A673 (cell line): ENCODE data around the gene RUBCNL. TPM values are rescaled to one million over a fixed set of nuclear protein-coding genes. Genes with fewer than 3 reads are reported as not detected.

ENCODE experiments used
- BruUV-seq: library from RNA; stranded (reverse); fragments of 400-500 nt; replicated peaks from 2 replicates; lab custom pipeline; 2021; lab: Mats Ljungman, UMichigan
- CTCF ChIA-PET: fragments of 300-600 bp; sonication (Branson Sonifier 250); formaldehyde crosslinking; loops from one replicate; lab custom pipeline; 2022; ENCODE audit warnings: antibody characterized with exemption; lab: Charles Lee
- POLR2A ChIA-PET: fragments of 300-600 bp; sonication (Branson Sonifier 250); formaldehyde crosslinking; loops from one replicate; lab custom pipeline; 2022; ENCODE audit warnings: antibody characterized with exemption; ENCODE audit not compliant: low non-redundant PET; lab: Charles Lee
- DNase-seq: peaks from one replicate; pipeline ENCODE4 v3.0.0-alpha.2; 2015; ENCODE audit warnings: low spot score
- H3K27ac ChIP-seq: fragments of 200-600 bp; sonication (generic); 2 replicates; pipeline ENCODE4 v1.5.1; 2016; ENCODE audit warnings: mixed run types, low read depth, mild to moderate bottlenecking, mixed read lengths, antibody characterized with exemption, low read length; ENCODE audit not compliant: poor library complexity, severe bottlenecking
- H3K27me3 ChIP-seq: fragments of 200-600 bp; sonication (generic); replicated peaks from 2 replicates; pipeline ENCODE4 v1.6.1; 2017; ENCODE audit warnings: mixed run types, low read depth, mild to moderate bottlenecking, mixed read lengths, antibody characterized with exemption, low read length; ENCODE audit not compliant: insufficient read depth, poor library complexity
- H3K36me3 ChIP-seq: fragments of 200-600 bp; sonication (generic); 2 replicates; pipeline ENCODE4 v1.6.1; 2016; ENCODE audit warnings: mixed run types, mild to moderate bottlenecking, mixed read lengths, antibody characterized with exemption, low read length; ENCODE audit not compliant: insufficient read depth, poor library complexity, severe bottlenecking
- H3K4me1 ChIP-seq: fragments of 200-600 bp; sonication (generic); 2 replicates; pipeline ENCODE4 v1.6.1; 2017; ENCODE audit warnings: mixed run types, mild to moderate bottlenecking, mixed read lengths, antibody characterized with exemption, low read length; ENCODE audit not compliant: insufficient read depth, poor library complexity, severe bottlenecking
- H3K4me3 ChIP-seq: fragments of 200-600 bp; sonication (generic); 2 replicates; pipeline ENCODE4 v1.5.1; 2016; ENCODE audit warnings: low read depth, mixed run types, mild to moderate bottlenecking, mixed read lengths, low read length; ENCODE audit not compliant: poor library complexity, severe bottlenecking
- H3K9me3 ChIP-seq: fragments of 200-600 bp; sonication (generic); 2 replicates; pipeline ENCODE4 v1.6.1; 2016; ENCODE audit warnings: mixed run types, low read depth, mild to moderate bottlenecking, mixed read lengths, antibody characterized with exemption, low read length; ENCODE audit not compliant: poor library complexity, severe bottlenecking
- EZH2 ChIP-seq: fragments of 200-600 bp; sonication (generic); IDR thresholded peaks from 2 replicates; pipeline ENCODE4 v1.6.1; 2017; ENCODE audit warnings: borderline replicate concordance, low read depth, mild to moderate bottlenecking, mixed read lengths, antibody characterized with exemption, low read length; ENCODE audit not compliant: poor library complexity, severe bottlenecking
- intact Hi-C: fragments of 100-400 bp; cut with micrococcal nuclease; formaldehyde crosslinking; loops from one replicate; pipeline ENCODE4 v1.10.0; 2022; ENCODE audit not compliant: unreplicated experiment
- total RNA-seq: library from RNA; stranded (reverse); gene quantifications from 2 replicates; pipeline ENCODE4 v1.2.3, GENCODE V29; 2021
- TF ChIP-seq, protein P1 (sequence below): fragments of 300-800, 200-600 bp; sonication (generic); conservative IDR thresholded peaks from 2 replicates; pipeline ENCODE4 v1.5.1; 2017; ENCODE audit warnings: low read depth, mild to moderate bottlenecking, antibody characterized with exemption, low read length, moderate library complexity, mixed read lengths

RUBCNL gene
- total RNA-seq, 1 experiment from 2014 or later: 126 TPM

DNA sequence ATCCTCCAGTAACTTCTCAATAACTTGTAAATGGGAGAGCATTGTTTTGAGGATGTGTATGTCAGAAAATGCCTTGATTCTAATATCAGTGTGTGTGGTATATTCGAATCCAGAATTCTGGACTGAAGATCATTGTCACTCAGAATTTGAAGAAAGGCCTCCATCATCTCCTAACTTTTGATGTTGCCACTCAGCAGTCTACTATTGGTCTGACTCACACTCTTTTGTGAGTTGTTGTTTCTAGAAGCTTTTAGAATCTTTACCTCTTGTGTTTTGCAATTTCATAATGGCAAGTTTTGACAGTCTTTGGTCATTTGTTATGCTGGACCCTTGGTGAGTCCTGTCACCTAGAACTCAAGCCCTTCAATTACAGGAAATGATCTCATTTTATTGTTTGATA lies 77.0 kb downstream of the RUBCNL start:
- intact Hi-C loops: no loop called here
- no TSS peak for BruUV-seq

DNA sequence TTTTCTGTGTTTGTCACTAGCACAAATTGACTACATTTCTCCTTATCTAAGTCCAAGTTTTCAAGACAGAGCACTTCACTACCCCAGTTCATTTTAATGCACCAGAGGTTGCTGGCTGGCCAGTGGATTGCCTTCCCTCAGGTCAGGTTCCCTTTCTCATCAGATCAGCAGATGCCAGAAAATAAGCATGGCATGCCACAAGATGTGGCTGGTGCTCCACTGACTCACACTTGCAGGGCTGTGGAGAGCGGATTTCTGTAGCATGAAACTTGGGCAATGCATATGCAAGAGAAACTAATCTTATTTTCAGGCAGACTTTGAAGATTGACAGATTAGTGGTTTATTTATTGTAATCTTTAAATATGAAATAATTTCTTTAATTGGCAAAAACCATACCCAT lies 79.5 kb downstream of the RUBCNL start:
- intact Hi-C loops: loop anchor here (5.0 kb wide), 1 partner anchor 160 kb away; no protein-coding TSS in a partner anchor
- ChIA-PET POLR2A (no interaction called here), CTCF (no interaction called here)
- H3K9me3 ChIP-seq: peaks cover 13% of the 10 kb centered on the region
- no peaks in the 10 kb centered on the region for H3K27me3 ChIP-seq
- DNase-seq: peak; percentile 44
- H3K4me1 ChIP-seq: peaks cover 7% of the 10 kb centered on the region
- H3K36me3 ChIP-seq: no peaks in the 10 kb centered on the region
- H3K27ac ChIP-seq: peak overlapping the region; percentile 38
- TF ChIP-seq, protein P1, sequence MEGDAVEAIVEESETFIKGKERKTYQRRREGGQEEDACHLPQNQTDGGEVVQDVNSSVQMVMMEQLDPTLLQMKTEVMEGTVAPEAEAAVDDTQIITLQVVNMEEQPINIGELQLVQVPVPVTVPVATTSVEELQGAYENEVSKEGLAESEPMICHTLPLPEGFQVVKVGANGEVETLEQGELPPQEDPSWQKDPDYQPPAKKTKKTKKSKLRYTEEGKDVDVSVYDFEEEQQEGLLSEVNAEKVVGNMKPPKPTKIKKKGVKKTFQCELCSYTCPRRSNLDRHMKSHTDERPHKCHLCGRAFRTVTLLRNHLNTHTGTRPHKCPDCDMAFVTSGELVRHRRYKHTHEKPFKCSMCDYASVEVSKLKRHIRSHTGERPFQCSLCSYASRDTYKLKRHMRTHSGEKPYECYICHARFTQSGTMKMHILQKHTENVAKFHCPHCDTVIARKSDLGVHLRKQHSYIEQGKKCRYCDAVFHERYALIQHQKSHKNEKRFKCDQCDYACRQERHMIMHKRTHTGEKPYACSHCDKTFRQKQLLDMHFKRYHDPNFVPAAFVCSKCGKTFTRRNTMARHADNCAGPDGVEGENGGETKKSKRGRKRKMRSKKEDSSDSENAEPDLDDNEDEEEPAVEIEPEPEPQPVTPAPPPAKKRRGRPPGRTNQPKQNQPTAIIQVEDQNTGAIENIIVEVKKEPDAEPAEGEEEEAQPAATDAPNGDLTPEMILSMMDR: no peak
- no peak for TF ChIP-seq EZH2
- no TSS peak for BruUV-seq
- H3K4me3 ChIP-seq: no peak overlapping the region

More for the DNA sequence above, 77.0 kb downstream of the RUBCNL start:
- ChIA-PET CTCF (no interaction called here), POLR2A (no interaction called here)
- TF ChIP-seq, protein P1: no peak
- no peak for TF ChIP-seq EZH2
- no peak for DNase-seq
- H3K27ac ChIP-seq: no peak overlapping the region
- H3K27me3 ChIP-seq: no peaks in the 10 kb centered on the region
- H3K4me3 ChIP-seq: no peak overlapping the region
- no peaks in the 10 kb centered on the region for H3K36me3 ChIP-seq
- peaks cover 9% of the 10 kb centered on the region for H3K9me3 ChIP-seq
- H3K4me1 ChIP-seq: peaks cover 7% of the 10 kb centered on the region

DNA sequence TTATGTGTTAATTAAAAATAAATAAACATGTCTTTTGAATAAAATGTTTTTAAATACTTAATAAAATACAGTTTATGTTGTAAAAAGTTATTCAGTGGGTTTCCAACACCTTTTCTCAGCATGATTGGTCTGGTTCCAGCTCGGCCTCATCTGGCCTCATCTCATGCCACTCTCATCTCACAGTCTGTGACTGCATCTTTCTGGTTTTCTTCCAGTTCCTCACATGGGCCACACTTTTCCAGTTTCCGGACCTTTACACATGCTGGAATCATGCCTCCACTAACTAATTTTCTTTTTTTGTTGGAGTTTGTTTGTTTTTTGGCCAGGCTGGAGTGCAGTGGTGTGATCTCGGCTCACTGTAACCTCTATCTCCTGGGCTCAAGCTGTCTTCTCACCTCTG lies 82.5 kb downstream of the RUBCNL start:
- POLR2A ChIA-PET: no interaction called here
- peaks cover 7% of the 10 kb centered on the region for H3K4me1 ChIP-seq
- TF ChIP-seq EZH2: no peak
- TF ChIP-seq, protein P1: no peak
- intact Hi-C loops: no loop called here
- H3K27me3 ChIP-seq: no peaks in the 10 kb centered on the region
- peaks cover 10% of the 10 kb centered on the region for H3K9me3 ChIP-seq
- no peak for DNase-seq
- no peak overlapping the region for H3K4me3 ChIP-seq
- no TSS peak for BruUV-seq
- no peaks in the 10 kb centered on the region for H3K36me3 ChIP-seq
- no peak overlapping the region for H3K27ac ChIP-seq
- CTCF ChIA-PET: no interaction called here
